BE2C (cell line): ENCODE results near the gene ANKRD29. TPM values are rescaled to one million over a fixed set of nuclear protein-coding genes. Genes with fewer than 3 reads are reported as not detected.

Experiments
- DNase-seq: peaks from one replicate; pipeline ENCODE4 v3.0.0-alpha.2; 2020
- H3K27me3 ChIP-seq: fragments of 250-450 bp; sonication (Bioruptor Pico); 2 replicates; pipeline ENCODE4 v1.5.1; 2020; ENCODE audit warnings: mild to moderate bottlenecking
- H3K36me3 ChIP-seq: fragments of 250-450 bp; sonication (Bioruptor Pico); 2 replicates; pipeline ENCODE4 v1.5.1; 2020; ENCODE audit warnings: mild to moderate bottlenecking
- H3K4me1 ChIP-seq: fragments of 250-450 bp; sonication (Bioruptor Pico); 2 replicates; pipeline ENCODE4 v1.5.1; 2020
- H3K4me3 ChIP-seq: 2 replicates; pipeline ENCODE4 v1.5.1; 2011; ENCODE audit warnings: low read depth, low read length
- H3K9me3 ChIP-seq: fragments of 250-450 bp; sonication (Bioruptor Pico); 2 replicates; pipeline ENCODE4 v1.5.1; 2020
- polyA plus RNA-seq: library from polyadenylated mRNA; unstranded; fragments of >200 nt; gene quantifications from one replicate; pipeline ENCODE4 v1.2.1, GENCODE V29; 2012; ENCODE audit warnings: low read depth, missing spikeins; ENCODE audit not compliant: insufficient read length, insufficient read depth
- TF ChIP-seq, protein P1 (sequence below): IDR thresholded peaks from 2 replicates; pipeline ENCODE4 v1.5.1; 2012; ENCODE audit warnings: mild to moderate bottlenecking, low read depth, low read length

ANKRD29 gene, protein sequence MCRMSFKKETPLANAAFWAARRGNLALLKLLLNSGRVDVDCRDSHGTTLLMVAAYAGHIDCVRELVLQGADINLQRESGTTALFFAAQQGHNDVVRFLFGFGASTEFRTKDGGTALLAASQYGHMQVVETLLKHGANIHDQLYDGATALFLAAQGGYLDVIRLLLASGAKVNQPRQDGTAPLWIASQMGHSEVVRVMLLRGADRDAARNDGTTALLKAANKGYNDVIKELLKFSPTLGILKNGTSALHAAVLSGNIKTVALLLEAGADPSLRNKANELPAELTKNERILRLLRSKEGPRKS
- polyA plus RNA-seq: not detected

DNA sequence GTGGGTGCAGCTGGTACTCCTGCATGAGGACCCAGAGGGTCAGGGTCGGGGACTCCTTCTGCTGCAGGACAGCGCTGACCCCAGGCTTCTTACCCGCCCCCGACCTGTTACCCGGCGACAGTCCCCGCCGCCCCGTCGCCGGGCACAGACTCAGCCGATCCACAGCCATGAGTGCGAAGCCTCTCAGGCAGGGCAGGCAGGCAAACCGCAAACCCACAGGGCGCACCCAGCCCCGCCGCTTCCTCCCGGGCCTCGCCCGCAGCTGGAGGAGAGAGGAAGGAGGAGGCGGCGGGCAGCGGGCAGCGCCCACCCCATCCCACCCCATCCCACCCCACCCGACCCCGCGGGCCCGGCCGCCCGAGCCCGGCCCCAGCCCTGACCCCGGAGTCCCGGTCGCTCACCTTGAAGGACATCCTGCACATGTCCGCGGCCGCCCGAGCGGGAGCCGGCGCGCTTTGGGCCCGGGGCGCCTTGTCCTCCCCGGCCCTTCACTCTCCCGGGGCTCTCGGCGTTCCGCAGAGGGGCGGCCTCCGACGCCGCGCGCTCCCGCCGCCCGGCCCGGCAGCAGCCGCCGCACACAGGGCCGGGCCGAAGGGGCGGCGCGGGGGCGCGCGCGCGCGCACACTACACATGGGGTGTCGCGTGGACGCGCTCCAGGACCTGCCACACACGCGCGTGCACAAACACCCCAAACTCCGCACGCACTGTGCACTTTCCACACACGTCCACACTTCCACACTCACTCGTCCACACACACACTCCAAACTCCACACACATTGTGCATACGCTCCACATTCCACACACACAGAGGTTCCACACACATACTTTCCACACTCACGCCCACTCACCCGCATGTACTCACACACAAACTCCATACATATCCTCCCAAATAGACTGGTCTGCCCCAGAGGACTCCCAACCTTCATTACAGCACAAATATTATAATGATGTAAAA is at the start of gene ANKRD29:
Gene ANKRD29, minus strand, starts transcription at position 603 of the 955 bp plus-strand sequence. Its CDS starts 181 bp downstream, at position 422.
- peak within 1 kb of the TSS; percentile 57 for H3K4me3 ChIP-seq
- peaks cover 11% of the 10 kb centered on the region for H3K27me3 ChIP-seq
- H3K9me3 ChIP-seq: no peaks in the 10 kb centered on the region
- TF ChIP-seq, protein P1, sequence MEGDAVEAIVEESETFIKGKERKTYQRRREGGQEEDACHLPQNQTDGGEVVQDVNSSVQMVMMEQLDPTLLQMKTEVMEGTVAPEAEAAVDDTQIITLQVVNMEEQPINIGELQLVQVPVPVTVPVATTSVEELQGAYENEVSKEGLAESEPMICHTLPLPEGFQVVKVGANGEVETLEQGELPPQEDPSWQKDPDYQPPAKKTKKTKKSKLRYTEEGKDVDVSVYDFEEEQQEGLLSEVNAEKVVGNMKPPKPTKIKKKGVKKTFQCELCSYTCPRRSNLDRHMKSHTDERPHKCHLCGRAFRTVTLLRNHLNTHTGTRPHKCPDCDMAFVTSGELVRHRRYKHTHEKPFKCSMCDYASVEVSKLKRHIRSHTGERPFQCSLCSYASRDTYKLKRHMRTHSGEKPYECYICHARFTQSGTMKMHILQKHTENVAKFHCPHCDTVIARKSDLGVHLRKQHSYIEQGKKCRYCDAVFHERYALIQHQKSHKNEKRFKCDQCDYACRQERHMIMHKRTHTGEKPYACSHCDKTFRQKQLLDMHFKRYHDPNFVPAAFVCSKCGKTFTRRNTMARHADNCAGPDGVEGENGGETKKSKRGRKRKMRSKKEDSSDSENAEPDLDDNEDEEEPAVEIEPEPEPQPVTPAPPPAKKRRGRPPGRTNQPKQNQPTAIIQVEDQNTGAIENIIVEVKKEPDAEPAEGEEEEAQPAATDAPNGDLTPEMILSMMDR: no peak
- no peaks in the 10 kb centered on the region for H3K36me3 ChIP-seq
- peak; percentile 38 for DNase-seq
- H3K4me1 ChIP-seq: no peaks in the 10 kb centered on the region

DNA sequence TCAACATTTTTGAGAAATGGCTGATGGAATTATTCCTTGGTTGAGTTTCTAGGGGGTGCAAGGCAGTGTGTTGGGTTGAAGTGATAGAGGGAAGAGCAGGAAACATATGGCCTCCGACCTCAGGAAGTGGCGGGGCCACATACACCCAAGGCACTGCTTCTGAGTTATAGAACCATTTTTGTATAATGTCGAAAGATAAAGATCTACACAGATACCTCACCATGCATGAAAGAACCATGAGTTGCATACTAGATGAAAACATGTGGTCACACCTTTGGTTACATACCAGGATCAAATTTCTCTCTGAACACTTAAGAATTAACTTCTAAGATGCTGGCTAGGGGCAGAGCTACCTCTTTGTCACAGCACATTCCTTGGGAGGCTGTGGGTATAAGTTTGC is 49.7 kb upstream of the ANKRD29 start:
- no peaks in the 10 kb centered on the region for H3K9me3 ChIP-seq
- no peak overlapping the region for H3K4me3 ChIP-seq
- H3K27me3 ChIP-seq: no peaks in the 10 kb centered on the region
- no peaks in the 10 kb centered on the region for H3K36me3 ChIP-seq
- TF ChIP-seq, protein P1: no peak
- DNase-seq: no peak
- no peaks in the 10 kb centered on the region for H3K4me1 ChIP-seq

GRCh38 chr18:23711426-23711825 is 48.7 kb upstream of the ANKRD29 start:
- H3K4me3 ChIP-seq: no peak overlapping the region
- DNase-seq: no peak
- H3K4me1 ChIP-seq: no peaks in the 10 kb centered on the region
- no peaks in the 10 kb centered on the region for H3K27me3 ChIP-seq
- no peaks in the 10 kb centered on the region for H3K9me3 ChIP-seq
- TF ChIP-seq, protein P1: no peak
- H3K36me3 ChIP-seq: no peaks in the 10 kb centered on the region

DNA sequence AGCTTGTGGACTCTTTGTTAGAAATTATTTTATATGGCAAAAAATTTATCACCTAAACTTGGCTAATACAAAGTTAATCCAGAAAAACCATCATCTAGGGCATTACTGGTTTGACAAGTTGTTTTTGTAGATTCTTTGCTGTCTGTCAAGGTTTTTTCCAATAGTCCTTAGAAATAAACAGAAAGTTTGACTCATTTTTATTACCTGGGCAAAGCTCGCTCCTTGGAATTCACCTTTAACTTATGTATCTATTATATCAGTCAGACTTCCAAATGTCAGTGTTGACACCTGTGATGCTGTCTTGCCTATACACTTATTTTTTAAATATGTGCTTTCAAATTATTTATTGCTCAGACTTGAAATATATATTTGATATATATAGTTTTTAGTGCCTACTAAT is 48.2 kb upstream of the ANKRD29 start:
- no peak overlapping the region for H3K4me3 ChIP-seq
- TF ChIP-seq, protein P1: no peak
- no peaks in the 10 kb centered on the region for H3K27me3 ChIP-seq
- no peaks in the 10 kb centered on the region for H3K4me1 ChIP-seq
- no peaks in the 10 kb centered on the region for H3K36me3 ChIP-seq
- DNase-seq: no peak
- no peaks in the 10 kb centered on the region for H3K9me3 ChIP-seq

- DNase-seq: no peak
- no peaks in the 10 kb centered on the region for H3K9me3 ChIP-seq
- no peaks in the 10 kb centered on the region for H3K27me3 ChIP-seq
- H3K4me3 ChIP-seq: no peak overlapping the region
- H3K36me3 ChIP-seq: no peaks in the 10 kb centered on the region
- H3K4me1 ChIP-seq: no peaks in the 10 kb centered on the region
- TF ChIP-seq, protein P1: no peak
Observed at GRCh38 chr18:23710068-23710527, 47.4 kb upstream of the ANKRD29 start.
